ENCODE measurements around the gene PRKCE.

The PRKCE gene

DNA sequence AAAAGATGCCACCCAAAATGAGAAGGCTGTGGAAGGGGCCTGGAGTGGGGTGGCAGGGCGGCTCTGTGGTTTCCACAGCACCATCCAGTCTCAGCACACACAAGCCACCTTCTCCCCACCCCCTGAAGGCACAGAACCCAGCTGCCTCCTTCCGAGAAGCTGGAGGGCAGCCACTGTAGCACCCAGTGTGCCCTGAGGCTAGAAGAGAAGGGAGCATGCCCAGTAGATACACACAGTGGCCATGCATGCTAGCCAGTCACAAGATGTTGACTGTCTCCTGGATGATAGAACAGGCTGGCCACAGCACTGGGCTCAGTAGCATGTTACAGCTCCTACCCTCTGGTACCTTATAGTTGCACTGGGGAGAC, 496.9 kb downstream of the PRKCE start:
- no peak overlapping the region for H3K4me3 ChIP-seq (ENCODE audit: low read depth, low read length)
- TF ChIP-seq, protein P1, sequence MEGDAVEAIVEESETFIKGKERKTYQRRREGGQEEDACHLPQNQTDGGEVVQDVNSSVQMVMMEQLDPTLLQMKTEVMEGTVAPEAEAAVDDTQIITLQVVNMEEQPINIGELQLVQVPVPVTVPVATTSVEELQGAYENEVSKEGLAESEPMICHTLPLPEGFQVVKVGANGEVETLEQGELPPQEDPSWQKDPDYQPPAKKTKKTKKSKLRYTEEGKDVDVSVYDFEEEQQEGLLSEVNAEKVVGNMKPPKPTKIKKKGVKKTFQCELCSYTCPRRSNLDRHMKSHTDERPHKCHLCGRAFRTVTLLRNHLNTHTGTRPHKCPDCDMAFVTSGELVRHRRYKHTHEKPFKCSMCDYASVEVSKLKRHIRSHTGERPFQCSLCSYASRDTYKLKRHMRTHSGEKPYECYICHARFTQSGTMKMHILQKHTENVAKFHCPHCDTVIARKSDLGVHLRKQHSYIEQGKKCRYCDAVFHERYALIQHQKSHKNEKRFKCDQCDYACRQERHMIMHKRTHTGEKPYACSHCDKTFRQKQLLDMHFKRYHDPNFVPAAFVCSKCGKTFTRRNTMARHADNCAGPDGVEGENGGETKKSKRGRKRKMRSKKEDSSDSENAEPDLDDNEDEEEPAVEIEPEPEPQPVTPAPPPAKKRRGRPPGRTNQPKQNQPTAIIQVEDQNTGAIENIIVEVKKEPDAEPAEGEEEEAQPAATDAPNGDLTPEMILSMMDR (IDR thresholded peaks at IDR 0.05; ENCODE audit: borderline replicate concordance, insufficient read depth, low read depth, low read length): no peak

DNA sequence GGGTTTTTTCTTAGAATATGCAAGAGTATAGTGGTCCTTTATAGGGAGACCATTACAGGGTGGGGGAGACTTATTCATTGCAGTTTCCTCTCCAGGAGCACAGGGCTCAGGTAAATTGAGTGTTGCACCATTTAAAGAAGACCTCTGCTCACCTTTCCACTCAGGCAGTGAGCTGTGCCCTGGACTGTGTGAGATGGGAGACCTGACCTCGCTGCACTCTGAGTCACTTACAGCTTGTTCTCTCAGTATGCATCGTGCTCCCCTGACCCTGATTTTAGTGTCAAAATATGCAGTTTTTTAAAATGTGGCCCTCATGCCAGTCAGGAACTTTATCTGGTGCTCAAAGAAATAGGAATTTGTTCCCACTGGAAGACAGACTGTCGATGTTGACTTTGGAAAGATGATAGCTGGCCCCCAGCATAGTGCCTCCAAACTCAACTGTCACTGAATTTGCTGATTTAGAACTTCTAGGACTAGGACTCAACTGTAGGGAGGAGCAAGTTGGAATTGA, 499.0 kb downstream of the PRKCE start:
- TF ChIP-seq, protein P1 (IDR thresholded peaks at IDR 0.05; ENCODE audit: borderline replicate concordance, insufficient read depth, low read depth, low read length): no peak
- no peak overlapping the region for H3K4me3 ChIP-seq (ENCODE audit: low read depth, low read length)

DNA sequence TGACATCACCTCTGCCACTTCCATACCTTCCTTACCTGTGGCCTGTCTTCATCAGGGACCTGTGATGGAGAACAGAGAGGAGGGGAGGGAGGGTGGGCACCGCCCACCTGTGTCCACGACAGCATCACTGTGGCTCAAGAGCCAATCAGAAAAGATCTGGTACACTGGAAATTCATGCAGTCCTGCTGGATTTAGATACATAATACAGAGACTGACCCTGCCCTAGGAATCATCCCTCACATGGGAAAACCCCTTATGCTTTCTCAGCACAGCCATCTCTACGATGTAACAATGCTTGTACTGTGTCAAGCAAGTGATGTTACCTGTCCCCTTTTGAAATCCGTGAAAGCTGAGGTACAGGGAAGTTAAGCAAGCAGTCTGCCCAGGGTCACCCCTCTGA, 500.1 kb downstream of the PRKCE start:
- no peak overlapping the region for H3K4me3 ChIP-seq (ENCODE audit: low read depth, low read length)
- TF ChIP-seq, protein P1 (IDR thresholded peaks at IDR 0.05; ENCODE audit: borderline replicate concordance, insufficient read depth, low read depth, low read length): no peak

DNA sequence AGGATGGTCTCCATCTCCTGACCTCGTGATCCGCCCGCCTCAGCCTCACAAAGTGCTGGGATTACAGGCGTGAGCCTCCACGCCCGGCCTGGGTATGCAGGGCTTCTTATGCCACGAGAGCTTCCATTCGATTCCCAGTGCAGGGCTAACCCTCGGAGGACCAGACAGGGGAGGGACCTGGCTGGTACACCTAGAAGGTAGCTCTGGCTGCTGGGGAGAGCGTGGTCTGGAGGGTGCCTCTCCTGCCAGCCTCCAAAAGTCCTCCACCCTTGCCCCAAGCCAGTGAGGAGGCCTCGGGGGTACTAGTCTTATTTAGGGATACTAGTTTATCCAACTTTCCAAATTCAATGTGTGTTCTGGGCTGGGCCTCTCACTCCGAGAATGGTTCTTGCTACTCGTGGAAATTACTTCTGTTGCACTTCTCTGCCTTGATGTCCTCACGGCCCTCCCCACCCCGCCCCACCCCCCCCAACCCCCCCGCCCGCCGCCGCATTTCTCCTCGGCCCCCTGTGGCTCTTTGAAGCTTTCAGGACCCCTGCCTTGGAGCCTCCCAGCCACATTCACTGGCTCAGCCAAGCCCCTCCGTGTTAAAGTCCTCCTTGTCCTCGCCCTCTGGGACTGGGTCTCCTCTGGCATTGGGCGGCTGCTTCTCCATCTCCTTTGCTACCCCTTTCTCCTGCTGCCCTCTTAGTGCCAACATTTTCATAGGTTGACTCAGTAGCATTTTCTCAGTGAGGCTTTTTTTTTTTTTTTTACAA, 502.7 kb downstream of the PRKCE start:
- H3K4me3 ChIP-seq (ENCODE audit: low read depth, low read length): no peak overlapping the region
- TF ChIP-seq, protein P1 (IDR thresholded peaks at IDR 0.05; ENCODE audit: borderline replicate concordance, insufficient read depth, low read depth, low read length): no peak

DNA sequence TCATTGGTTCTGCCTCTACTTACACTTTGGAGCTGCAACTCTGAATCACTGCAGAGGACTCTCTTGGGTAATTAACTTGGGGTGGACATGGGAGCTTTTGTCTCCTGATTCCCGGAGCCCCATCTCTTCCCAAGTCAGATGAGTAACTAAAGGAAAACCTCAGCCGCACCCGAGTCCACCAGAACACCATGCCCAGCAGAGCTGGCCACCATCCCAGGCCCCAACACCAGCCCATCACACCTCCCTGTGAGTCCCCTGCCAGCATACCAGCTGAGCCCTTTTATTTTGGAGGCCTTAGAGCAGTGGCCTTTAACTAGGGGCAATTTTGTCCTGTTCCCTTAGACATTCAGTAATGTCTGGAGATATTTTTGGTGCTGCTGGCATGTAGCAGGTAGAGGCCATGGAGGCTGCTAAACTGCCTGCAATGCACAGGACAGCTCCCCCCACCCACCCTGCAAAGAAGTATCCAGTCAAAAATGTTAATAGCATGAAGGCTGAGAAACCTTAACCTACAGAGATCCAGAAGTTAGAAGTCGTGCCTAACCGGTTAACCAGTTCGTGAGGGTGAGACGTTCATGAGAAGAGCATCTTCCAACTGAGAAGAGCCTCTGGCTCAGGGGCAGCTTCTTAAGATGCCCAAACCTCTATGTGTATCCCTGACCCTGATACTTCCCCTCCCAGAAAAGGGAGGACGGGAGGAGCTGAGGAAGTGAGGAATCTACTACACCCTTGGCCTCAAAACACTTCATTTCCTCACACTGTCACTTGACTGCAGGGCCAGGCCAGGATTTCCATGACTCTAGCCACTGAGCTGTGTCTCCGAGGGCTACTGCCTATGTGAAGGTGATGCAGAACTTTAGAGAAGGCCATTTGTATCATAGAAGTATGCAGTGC, 505.8 kb downstream of the PRKCE start:
- TF ChIP-seq, protein P1 (IDR thresholded peaks at IDR 0.05; ENCODE audit: borderline replicate concordance, insufficient read depth, low read depth, low read length): no peak
- no peak overlapping the region for H3K4me3 ChIP-seq (ENCODE audit: low read depth, low read length)

DNA sequence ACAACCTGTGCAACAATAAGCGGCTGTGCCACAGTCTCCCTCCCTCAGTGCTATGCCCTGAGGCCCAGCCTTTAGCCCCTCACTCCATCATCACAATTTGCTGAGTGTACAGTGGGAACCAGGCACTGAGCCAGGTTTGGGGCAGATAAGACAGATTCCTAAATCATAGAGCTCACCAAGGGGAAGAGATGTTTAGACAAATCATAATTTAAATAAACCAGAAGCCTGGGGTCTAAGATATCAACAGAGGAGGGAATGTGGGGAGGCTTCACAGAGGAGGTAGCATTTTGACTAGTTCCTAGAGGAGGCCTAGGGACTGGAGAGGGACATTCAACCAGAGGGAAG, 506.5 kb downstream of the PRKCE start:
- no peak overlapping the region for H3K4me3 ChIP-seq (ENCODE audit: low read depth, low read length)
- TF ChIP-seq, protein P1 (IDR thresholded peaks at IDR 0.05; ENCODE audit: borderline replicate concordance, insufficient read depth, low read depth, low read length): no peak
